Occipital lobe (tissue), 2 donors: ENCODE measurements around the gene TPRN. TPM values are rescaled to one million over a fixed set of nuclear protein-coding genes. Genes with fewer than 3 reads are reported as not detected.

Source experiments
- DNase-seq: peaks from one replicate; lab custom pipeline; 2025; lab: John Stamatoyannopoulos, UW
- total RNA-seq: library from RNA; depleted of rRNA; stranded (reverse); fragments of >200 nt; gene quantifications from one replicate; pipeline ENCODE4 v1.2.3, GENCODE V29; 2014

Gene TPRN
- total RNA-seq, 1 donor from 2014 or later = 4.7 TPM

GRCh38 chr9:137213160-137214060 lies 12.9 kb upstream of the TPRN start:
- DNase-seq = no peak

DNA sequence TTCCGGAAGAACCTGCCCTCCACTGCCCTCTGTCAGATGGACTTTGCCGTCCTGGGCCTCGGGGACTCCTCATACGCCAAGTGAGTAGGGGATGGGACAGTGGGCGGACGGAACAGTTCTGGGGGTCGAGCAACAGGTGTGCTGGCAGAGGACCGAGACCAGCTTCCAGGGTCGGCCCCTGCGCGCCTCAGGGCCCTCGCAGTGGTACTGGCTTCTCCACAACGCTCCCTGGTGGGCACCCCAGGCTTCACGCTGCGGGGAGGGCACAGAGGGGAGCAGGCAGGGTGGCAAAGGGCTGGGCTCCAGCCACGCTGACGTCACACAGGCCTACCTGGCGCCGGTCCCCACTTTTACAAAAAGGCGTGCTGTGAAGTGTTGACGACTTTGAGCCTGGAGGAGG lies 12.0 kb upstream of the TPRN start:
- DNase-seq = no peak

- DNase-seq = no peak
Measured at GRCh38 chr9:137211532-137211931, 11.0 kb upstream of the TPRN start.

DNA sequence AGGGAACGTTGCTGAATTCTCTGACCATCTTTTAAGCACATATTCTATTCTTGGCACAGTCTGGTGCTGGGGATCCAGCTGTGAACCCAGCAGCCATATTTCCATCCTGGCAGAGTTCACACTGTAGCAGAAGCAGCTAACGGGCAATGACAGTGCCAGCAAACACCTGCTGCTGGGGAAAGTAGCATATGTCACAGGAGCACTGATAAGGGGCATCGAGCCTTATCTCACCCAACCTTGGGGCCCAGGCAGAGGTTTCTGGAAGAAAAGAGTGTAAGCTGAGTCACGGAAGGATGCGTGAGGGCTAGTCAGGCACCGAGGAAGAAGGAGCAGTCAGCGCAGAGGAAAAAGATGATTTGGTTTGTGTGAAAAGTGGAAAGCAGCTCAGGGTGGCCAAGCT lies 6.1 kb upstream of the TPRN start:
- DNase-seq = no peak

DNA sequence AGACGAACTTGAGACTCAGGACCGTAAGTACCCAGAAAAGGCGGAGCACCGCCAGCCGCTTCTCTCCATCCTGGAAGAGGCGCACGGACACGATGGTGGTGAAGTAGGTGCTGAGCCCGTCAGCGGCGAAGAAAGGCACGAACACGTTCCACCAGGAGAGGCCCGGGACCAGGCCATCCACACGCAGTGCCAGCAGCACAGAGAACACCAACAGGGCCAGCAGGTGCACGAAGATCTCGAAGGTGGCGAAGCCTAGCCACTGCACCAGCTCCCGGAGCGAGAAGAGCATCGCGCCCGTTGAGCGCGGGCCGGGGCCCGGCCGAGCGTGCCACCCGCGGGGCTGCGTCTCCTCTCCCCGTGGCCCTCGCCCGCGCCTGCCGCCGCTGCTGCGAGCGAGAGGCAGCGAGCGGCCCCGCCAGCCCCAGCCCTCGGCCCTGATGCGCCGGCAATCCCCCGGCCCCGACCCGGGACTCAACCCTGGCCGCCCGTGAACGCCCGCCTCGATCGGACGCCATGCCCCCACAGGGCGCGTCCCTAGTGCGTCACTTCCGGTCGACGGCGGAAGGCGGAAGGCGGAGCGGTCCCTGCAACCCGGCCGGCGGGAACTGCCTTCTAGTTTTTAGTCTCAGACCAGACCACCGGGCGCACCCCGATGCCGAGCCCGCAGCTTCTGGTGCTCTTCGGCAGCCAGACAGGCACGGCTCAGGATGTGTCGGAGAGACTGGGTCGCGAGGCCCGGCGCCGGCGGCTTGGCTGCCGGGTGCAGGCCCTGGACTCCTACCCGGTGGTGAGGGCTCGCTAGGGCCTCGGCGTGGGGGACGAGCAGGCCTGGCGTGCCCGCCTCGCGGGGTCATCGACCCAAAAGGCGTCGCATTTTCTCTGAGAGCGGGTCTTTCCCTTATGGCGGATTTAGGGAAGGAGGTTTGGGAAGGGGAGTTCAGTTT lies 4.9 kb upstream of the TPRN start, which contains the start of the genes NDOR1 and TMEM203:
TSS of gene NDOR1 (plus strand) at position 575 of the 944 bp plus-strand sequence. CDS start at position 653, 78 bp downstream.
TSS of gene TMEM203 (minus strand) at position 523 of the 944 bp plus-strand sequence. CDS start at position 289, 234 bp downstream.
- peak; percentile 86 for DNase-seq

DNA sequence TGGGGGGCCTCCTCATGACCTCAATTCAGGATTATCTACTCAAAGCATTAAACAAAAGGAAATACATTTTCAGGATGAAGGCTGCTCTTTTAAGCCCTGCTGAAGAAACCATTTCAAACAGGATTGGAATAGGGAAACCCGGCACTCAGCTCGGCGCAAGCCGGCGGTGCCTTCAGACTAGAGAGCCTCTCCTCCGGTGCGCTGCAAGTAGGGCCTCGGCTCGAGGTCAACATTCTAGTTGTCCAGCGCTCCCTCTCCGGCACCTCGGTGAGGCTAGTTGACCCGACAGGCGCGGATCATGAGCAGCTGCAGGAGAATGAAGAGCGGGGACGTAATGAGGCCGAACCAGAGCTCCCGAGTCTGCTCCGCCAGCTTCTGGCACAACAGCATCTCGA lies 4.2 kb upstream of the TPRN start:
- no peak for DNase-seq

DNA sequence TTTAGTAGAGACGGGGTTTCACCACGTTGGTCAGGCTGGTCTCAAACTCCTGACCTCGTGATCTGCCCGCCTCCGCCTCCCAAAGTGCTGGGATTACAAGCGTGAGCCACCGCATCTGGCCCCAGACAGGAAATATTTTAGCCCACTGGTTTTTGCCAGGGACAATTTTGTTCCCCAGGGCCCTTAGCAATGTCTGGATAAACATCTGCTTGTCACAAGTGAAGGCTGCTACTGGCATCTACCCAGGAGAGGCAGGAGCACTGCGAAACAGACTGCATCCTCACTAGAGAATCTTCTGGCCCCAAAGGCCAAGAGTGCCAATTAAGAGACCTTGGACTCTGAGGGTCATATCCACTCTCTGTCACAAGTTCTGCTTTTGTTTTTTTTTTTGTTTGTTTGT lies 2.4 kb upstream of the TPRN start:
- DNase-seq = no peak

- DNase-seq = no peak
Measured at GRCh38 chr9:137201205-137201868, 796 bp upstream of the TPRN start.

DNA sequence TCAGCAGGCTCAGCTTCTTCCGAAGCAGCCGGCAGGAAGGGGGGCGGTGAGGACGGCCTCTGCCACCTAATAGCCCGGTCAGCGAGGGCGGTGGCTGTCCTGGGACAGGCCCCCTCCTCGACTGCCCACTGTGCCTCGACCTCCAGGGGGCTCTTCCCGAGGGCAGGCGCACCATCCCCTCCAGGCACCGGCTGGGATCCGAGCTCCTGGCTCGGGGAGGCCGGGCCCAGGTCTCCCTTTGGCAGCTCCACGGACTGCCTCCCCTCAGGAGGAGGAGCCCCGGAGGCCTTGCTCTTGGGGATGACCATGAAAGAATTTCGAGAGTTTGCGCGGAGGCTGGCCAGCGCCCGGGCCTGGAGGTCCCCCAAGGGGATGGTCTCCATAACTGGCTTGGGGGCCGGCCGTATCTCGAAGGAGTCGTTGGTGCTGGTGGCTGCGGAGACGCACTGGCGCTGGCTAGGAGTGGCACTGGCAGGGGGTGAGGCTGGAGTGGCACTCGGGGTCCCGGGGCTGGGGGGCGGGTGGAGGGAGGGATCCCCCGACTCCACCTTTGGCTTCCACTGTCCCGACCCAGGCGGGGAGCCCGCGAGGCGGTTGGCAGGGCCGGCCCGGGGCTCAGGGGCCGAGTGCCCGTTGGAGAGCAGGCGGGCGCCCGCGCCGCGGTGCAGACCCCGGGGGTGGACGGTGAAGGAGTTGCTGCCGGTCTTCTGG lies 975 bp downstream of the TPRN start:
- no peak for DNase-seq

- no peak for DNase-seq
Measured at GRCh38 chr9:137198902-137199283, 1.6 kb downstream of the TPRN start.

DNA sequence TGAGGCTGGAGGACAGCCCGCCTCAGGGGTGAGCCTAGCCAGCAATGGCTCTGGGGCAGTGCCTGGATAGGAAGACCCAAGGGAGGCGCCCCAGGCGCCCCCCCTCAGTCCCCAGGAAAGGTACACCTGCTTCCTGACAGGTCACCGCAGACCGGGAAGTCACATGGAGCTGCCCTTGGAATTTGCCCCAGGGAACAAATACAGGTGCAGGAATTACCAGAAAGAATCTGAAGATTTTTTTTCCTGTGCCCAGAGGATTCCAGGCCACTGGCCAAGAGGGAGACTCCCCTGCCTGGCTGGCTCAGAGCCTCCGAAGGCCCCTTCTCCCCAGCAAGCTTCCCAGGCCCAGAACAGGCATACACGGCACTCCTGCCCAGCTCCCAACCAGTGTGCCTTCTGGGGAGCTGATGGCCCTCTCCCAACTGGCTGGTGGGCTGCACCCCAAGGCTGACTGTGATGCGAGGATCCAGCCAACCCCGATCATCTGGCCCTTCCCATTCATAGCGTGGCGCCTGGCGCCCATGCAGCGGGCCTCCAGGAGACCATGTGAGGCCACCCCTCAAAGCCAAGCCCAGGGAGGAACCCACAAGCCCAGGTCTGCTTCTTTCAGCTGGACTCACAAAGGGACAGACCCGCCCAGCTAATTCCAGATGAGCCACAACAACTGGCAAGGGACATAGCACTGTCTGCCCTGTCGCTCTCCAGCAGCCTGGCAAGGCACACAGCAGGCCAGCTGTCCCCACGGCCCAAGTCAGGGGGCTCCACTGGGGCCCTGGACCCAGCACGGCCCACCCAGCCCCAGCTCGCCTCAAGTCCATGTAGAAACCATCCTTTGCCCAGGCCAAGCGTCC lies 2.3 kb downstream of the TPRN start:
- DNase-seq = no peak

GRCh38 chr9:137195525-137196220 lies 4.9 kb downstream of the TPRN start:
- no peak for DNase-seq

GRCh38 chr9:137194909-137195308 lies 5.6 kb downstream of the TPRN start:
- DNase-seq = no peak

GRCh38 chr9:137194388-137194787 lies 6.2 kb downstream of the TPRN start:
- peak; percentile 77 for DNase-seq

- DNase-seq = no peak
Measured at GRCh38 chr9:137193771-137194170, 6.8 kb downstream of the TPRN start.

DNA sequence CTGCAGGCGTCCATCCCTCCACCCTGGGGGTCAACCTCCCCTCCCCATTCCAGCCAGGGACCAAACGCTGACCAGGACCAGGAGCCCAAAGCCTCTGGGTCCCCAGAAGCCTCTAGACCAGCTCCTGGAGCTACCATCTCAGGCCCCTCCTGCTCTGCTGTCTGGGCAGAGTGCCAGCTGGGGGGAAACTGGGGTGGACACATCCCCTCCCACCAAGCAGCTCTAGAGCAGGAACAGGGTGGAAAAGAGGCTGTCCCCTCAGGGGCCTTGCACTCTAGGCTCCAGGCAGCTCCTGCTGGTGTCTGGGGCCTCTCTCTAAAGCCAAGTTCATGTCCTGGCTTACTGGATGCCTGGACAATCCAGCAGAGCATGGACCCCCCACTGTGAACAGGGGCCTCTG lies 7.7 kb downstream of the TPRN start:
- no peak for DNase-seq

GRCh38 chr9:137192448-137192780 lies 8.1 kb downstream of the TPRN start:
- DNase-seq = no peak

GRCh38 chr9:137191691-137192447 lies 8.7 kb downstream of the TPRN start:
- peak; percentile 65 for DNase-seq

- no peak for DNase-seq
Measured at GRCh38 chr9:137191245-137191644, 9.3 kb downstream of the TPRN start.
